ENCODE results near the gene XYLT1.

The XYLT1 gene

DNA sequence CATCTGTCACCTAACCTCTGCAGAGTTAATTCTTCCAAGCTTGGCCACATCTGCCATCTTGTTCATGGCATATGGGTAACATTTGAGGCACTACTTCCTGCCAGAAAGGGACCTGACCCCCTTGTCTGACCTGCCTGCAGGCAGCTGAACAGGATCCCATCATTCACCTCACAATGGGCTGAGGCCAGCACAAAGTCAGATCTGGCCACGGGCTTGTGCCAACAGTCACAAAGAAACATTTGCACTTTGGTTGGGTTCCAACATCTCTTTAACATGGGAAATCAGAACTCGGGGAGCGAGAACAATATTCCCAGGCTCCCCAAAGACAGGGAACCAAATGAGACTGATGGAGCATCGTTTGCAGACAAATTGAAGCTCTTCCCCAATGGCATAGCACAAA lies 116.1 kb downstream of the XYLT1 start:
- TF ChIP-seq, protein P1, sequence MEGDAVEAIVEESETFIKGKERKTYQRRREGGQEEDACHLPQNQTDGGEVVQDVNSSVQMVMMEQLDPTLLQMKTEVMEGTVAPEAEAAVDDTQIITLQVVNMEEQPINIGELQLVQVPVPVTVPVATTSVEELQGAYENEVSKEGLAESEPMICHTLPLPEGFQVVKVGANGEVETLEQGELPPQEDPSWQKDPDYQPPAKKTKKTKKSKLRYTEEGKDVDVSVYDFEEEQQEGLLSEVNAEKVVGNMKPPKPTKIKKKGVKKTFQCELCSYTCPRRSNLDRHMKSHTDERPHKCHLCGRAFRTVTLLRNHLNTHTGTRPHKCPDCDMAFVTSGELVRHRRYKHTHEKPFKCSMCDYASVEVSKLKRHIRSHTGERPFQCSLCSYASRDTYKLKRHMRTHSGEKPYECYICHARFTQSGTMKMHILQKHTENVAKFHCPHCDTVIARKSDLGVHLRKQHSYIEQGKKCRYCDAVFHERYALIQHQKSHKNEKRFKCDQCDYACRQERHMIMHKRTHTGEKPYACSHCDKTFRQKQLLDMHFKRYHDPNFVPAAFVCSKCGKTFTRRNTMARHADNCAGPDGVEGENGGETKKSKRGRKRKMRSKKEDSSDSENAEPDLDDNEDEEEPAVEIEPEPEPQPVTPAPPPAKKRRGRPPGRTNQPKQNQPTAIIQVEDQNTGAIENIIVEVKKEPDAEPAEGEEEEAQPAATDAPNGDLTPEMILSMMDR (IDR thresholded peaks at IDR 0.05; ENCODE audit: insufficient read depth, low read depth, low read length, missing control alignments), result no peak
- H3K4me3 ChIP-seq (ENCODE audit: low read depth, low read length), result no peak overlapping the region
- DNase-seq (ENCODE audit: low read depth), result no peak

GRCh38 chr16:17354141-17354601 lies 116.6 kb downstream of the XYLT1 start:
- TF ChIP-seq, protein P1 (IDR thresholded peaks at IDR 0.05; ENCODE audit: insufficient read depth, low read depth, low read length, missing control alignments), result no peak
- DNase-seq (ENCODE audit: low read depth), result no peak
- H3K4me3 ChIP-seq (ENCODE audit: low read depth, low read length), result no peak overlapping the region

DNA sequence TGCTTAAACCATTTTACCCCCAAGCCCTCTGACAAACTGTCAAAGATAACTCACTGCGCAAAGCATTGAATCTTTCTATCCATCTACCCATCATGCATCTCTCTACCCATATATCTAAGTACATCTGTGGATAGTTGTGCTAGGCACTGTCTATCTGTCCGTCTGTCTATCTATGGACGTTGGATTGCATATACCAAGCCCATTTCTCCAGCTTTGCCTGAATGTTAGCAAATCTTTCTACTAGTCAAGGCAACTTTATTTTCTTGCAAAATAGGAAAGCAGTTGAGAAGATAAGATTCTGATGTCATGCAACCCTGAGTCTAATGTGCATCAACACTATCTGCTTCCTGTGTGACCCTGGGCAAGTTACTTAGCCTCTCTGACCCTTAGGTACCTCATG lies 117.2 kb downstream of the XYLT1 start:
- no peak for DNase-seq (ENCODE audit: low read depth)
- TF ChIP-seq, protein P1 (IDR thresholded peaks at IDR 0.05; ENCODE audit: insufficient read depth, low read depth, low read length, missing control alignments), result no peak
- H3K4me3 ChIP-seq (ENCODE audit: low read depth, low read length), result no peak overlapping the region

GRCh38 chr16:17351441-17352035 lies 119.2 kb downstream of the XYLT1 start:
- no peak for DNase-seq (ENCODE audit: low read depth)
- H3K4me3 ChIP-seq (ENCODE audit: low read depth, low read length), result no peak overlapping the region
- TF ChIP-seq, protein P1 (IDR thresholded peaks at IDR 0.05; ENCODE audit: insufficient read depth, low read depth, low read length, missing control alignments), result no peak

DNA sequence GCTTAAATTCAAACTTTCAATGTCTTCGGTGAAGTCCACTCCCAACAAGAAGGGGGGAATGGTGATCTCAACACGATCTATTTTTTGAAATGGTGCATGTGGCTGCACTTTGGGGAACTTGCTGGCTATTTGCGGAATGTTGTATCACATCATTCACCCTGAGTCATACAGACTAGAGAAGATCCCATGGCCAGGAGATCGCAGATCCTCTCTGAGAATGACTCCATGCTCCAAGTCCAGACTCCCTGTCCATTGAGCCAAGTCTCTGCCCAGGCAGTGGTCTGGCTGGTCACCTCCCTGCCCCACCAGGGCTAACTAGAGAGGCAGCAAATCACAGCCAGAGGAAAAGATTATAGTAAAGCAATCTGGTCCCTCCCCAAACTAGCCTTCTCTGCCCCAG lies 120.6 kb downstream of the XYLT1 start:
- DNase-seq (ENCODE audit: low read depth), result no peak
- H3K4me3 ChIP-seq (ENCODE audit: low read depth, low read length), result no peak overlapping the region
- TF ChIP-seq, protein P1 (IDR thresholded peaks at IDR 0.05; ENCODE audit: insufficient read depth, low read depth, low read length, missing control alignments), result no peak

DNA sequence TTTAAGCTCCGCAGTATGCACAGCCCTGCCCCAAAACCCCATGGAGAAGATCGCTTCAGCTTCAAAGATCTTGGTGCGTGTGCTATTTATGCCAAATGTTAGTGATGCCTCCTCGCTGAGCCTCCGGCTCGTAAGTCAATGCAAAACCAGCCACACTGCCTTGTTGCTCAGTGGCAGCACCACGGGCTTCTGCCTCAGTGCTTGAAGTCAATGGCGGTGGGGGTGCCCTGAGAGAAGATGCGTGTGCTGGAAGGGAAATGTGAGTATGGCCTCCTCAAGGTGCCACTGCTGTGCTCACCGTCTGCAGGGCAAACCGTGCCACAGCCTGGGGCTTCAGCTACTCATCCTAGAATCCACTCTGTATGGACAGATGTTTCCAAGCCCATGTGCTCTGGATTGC lies 121.9 kb downstream of the XYLT1 start:
- no peak overlapping the region for H3K4me3 ChIP-seq (ENCODE audit: low read depth, low read length)
- TF ChIP-seq, protein P1 (IDR thresholded peaks at IDR 0.05; ENCODE audit: insufficient read depth, low read depth, low read length, missing control alignments), result no peak
- no peak for DNase-seq (ENCODE audit: low read depth)

Data from GM12865 (cell line).